ENCODE measurements around the gene CRELD2.

- TF ChIP-seq CTCF (IDR thresholded peaks at IDR 0.05) (no peak), POLR2A (IDR thresholded peaks at IDR 0.05) (no peak)
Observed at GRCh38 chr22:49921508-49922278, 3.3 kb downstream of the CRELD2 start.

Data from thyroid gland (tissue), 4 donors.